Tibial artery (tissue), 4 donors: ENCODE data around the gene EIF4A3.

Experiments
- DNase-seq, 2 donors: peaks; one replicate each; pipeline ENCODE4 v3.0.0-alpha.2; 2019
- H3K27ac ChIP-seq, 2 donors: fragments of 200-600 bp; sonication (generic) in 1 of 2; 1 replicate in 1 of 2; 2 replicates in 1 of 2; pipeline ENCODE4 v1.5.1; 2018 to 2019; ENCODE audit warnings: mild to moderate bottlenecking in 1 of 2
- H3K27me3 ChIP-seq, 2 donors: fragments of 200-600 bp; sonication (generic) in 1 of 2; one replicate each; pipeline versions ENCODE4 v1.5.1 to v1.6.0; 2016 to 2019
- H3K36me3 ChIP-seq, 3 donors: fragments of 200-600 bp; sonication (generic) in 2 of 3; one replicate each; pipeline ENCODE4 v1.5.1; 2016 to 2019; ENCODE audit warnings: mild to moderate bottlenecking in 2 of 3
- H3K4me1 ChIP-seq, 4 donors: fragments of 200-600 bp; sonication (generic) in 2 of 4; 1 replicate in 3 of 4; 2 replicates in 1 of 4; pipeline ENCODE4 v1.5.1; 2016 to 2019
- H3K4me3 ChIP-seq, 2 donors: fragments of 200-600 bp; sonication (generic) in 1 of 2; 1 replicate in 1 of 2; 2 replicates in 1 of 2; pipeline ENCODE4 v1.5.1; 2018 to 2019; ENCODE audit warnings: mild to moderate bottlenecking in 2 of 2
- H3K9me3 ChIP-seq, 3 donors: fragments of 200-600 bp; sonication (generic) in 1 of 3; one replicate each; pipeline ENCODE4 v1.5.1; 2016 to 2019
- CTCF ChIP-seq, 2 experiments: fragments of 200-600 bp in 1 of 2; fragments of 450-650 bp in 1 of 2; IDR thresholded peaks; one replicate each; pipeline ENCODE4 v1.5.1; 2017 to 2019; ENCODE audit warnings: antibody characterized with exemption in 2 of 2, mild to moderate bottlenecking in 1 of 2, moderate library complexity in 1 of 2
- intact Hi-C: fragments of 100-400 bp; cut with DNase I; formaldehyde crosslinking; loops from one replicate; pipeline ENCODE4 v1.15.0; 2023; ENCODE audit warnings: low total_unique reads

The EIF4A3 gene

DNA sequence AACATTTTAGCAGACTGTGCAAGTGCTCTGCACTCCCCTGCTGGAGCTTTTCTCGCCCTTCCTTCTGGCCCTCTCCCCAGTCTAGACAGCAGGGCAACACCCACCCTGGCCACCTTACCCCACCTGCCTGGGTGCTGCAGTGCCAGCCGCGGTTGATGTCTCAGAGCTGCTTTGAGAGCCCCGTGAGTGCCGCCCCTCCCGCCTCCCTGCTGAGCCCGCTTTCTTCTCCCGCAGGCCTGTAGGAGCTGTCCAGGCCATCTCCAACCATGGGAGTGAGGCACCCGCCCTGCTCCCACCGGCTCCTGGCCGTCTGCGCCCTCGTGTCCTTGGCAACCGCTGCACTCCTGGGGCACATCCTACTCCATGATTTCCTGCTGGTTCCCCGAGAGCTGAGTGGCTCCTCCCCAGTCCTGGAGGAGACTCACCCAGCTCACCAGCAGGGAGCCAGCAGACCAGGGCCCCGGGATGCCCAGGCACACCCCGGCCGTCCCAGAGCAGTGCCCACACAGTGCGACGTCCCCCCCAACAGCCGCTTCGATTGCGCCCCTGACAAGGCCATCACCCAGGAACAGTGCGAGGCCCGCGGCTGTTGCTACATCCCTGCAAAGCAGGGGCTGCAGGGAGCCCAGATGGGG lies 42.5 kb downstream of the EIF4A3 start:
- intact Hi-C loops: loop anchor here (5.0 kb wide), 1 partner anchor 158 kb away; the partner anchor contains the start of gene RNF213

GRCh38 chr17:80103449-80104085 lies 43.4 kb downstream of the EIF4A3 start:
- Histone ChIP-seq H3K27me3 (no peaks in the 10 kb centered on the region), H3K4me3 (no peak overlapping the region), H3K4me1 (peaks cover 0 to 32% (median 11%) of the 10 kb centered on the region in 4 donors), H3K27ac (no peak overlapping the region), H3K9me3 (no peaks in the 10 kb centered on the region), H3K36me3 (peaks cover 0 to 29% (median 0%) of the 10 kb centered on the region in 3 donors)
- TF ChIP-seq CTCF (IDR thresholded peaks at IDR 0.05): no peak
- no peak for DNase-seq
- intact Hi-C loops: loop anchor here (5.0 kb wide), 1 partner anchor 159 kb away; the partner anchor contains the start of gene RNF213

More for the DNA sequence above, 42.5 kb downstream of the EIF4A3 start:
- Histone ChIP-seq H3K27ac (no peak overlapping the region), H3K27me3 (no peaks in the 10 kb centered on the region), H3K4me3 (no peak overlapping the region), H3K4me1 (peaks cover 0 to 32% (median 11%) of the 10 kb centered on the region in 4 donors), H3K36me3 (peaks cover 0 to 33% (median 0%) of the 10 kb centered on the region in 3 donors), H3K9me3 (no peaks in the 10 kb centered on the region)
- DNase-seq: no peak
- no peak for TF ChIP-seq CTCF (IDR thresholded peaks at IDR 0.05)

DNA sequence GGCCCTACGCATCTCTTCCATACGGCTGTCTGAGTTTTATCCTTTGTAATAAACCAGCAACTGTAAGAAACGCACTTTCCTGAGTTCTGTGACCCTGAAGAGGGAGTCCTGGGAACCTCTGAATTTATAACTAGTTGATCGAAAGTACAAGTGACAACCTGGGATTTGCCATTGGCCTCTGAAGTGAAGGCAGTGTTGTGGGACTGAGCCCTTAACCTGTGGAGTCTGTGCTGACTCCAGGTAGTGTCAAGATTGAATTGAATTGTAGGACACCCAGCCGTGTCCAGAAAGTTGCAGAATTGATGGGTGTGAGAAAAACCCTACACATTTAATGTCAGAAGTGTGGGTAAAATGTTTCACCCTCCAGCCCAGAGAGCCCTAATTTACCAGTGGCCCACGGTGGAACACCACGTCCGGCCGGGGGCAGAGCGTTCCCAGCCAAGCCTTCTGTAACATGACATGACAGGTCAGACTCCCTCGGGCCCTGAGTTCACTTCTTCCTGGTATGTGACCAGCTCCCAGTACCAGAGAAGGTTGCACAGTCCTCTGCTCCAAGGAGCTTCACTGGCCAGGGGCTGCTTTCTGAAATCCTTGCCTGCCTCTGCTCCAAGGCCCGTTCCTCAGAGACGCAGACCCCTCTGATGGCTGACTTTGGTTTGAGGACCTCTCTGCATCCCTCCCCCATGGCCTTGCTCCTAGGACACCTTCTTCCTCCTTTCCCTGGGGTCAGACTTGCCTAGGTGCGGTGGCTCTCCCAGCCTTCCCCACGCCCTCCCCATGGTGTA lies 44.1 kb downstream of the EIF4A3 start:
- Histone ChIP-seq H3K4me1 (peaks cover 0 to 32% (median 11%) of the 10 kb centered on the region in 4 donors), H3K36me3 (peaks cover 0 to 22% (median 0%) of the 10 kb centered on the region in 3 donors), H3K9me3 (no peaks in the 10 kb centered on the region), H3K4me3 (no peak overlapping the region), H3K27ac (no peak overlapping the region), H3K27me3 (no peaks in the 10 kb centered on the region)
- no peak for TF ChIP-seq CTCF (IDR thresholded peaks at IDR 0.05)
- intact Hi-C loops: loop anchor here (5.0 kb wide), 1 partner anchor 159 kb away; the partner anchor contains the start of gene RNF213
- no peak for DNase-seq

DNA sequence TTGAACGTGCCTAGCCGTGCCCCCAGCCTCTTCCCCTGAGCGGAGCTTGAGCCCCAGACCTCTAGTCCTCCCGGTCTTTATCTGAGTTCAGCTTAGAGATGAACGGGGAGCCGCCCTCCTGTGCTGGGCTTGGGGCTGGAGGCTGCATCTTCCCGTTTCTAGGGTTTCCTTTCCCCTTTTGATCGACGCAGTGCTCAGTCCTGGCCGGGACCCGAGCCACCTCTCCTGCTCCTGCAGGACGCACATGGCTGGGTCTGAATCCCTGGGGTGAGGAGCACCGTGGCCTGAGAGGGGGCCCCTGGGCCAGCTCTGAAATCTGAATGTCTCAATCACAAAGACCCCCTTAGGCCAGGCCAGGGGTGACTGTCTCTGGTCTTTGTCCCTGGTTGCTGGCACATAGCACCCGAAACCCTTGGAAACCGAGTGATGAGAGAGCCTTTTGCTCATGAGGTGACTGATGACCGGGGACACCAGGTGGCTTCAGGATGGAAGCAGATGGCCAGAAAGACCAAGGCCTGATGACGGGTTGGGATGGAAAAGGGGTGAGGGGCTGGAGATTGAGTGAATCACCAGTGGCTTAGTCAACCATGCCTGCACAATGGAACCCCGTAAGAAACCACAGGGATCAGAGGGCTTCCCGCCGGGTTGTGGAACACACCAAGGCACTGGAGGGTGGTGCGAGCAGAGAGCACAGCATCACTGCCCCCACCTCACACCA lies 44.8 kb downstream of the EIF4A3 start:
- intact Hi-C loops: loop anchor here (5.0 kb wide), 1 partner anchor 160 kb away; the partner anchor contains the start of gene RNF213

More for the DNA sequence above, 44.8 kb downstream of the EIF4A3 start:
- no peak for TF ChIP-seq CTCF (IDR thresholded peaks at IDR 0.05)
- Histone ChIP-seq H3K27ac (peak overlapping the region; percentile 85 to 89), H3K4me1 (peaks cover 0 to 32% (median 11%) of the 10 kb centered on the region in 4 donors), H3K27me3 (no peaks in the 10 kb centered on the region), H3K4me3 (peak overlapping the region; percentile 70 to 86), H3K9me3 (no peaks in the 10 kb centered on the region), H3K36me3 (peaks cover 0 to 14% (median 0%) of the 10 kb centered on the region in 3 donors)
- peak in 1 of 2 donors; percentile 40 for DNase-seq
